Measurements from ENCODE around the gene TTC27.

TTC27 gene

DNA sequence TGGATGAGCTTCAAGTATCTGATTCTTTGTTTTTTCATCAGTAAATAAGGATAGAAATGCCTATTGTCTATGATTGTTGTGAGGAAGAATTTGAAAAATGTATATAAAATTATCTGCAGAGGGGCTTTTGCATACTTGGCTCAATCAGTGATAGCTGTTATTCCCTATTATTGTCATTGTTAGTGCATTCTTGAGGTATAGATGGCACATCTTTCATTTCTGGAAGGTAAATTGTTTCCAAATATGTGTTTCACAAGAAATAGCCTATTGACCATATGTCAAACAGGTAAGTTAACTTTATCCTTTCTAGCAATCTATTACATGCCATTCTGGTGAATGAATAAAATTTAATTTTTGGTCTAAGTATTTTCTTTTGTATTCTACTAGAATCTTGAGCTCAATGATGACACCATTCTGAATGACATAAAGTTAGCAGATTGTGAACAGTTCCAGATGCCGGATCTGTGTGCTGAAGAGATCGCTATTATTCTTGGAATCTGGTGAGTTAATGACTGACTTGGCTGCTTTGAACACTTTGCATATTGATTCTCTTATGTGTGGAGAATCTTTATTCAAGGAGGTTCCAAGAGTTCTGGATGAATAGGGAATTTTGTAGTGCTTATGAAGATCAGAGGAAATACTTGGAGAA is 44.2 kb downstream of the TTC27 start:
- DNase-seq: no peak

DNA sequence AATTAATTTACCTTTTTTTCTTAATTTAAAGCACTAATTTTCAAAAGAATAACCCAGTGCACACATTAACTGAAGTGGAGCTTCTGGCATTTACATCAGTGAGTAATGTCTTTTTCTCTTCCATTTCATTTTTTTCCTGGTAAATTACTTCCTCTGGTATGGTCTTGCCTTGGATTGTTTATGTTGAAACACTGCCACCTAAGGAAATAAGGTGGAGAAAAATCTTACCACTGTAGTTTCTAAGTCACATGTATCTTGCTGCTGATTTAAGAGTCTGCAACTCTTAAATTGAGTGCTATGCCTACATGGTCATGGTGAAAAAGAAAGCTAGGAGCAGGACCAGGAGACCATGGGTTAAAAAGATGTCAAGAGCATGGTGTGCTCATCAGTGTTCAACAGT is 51.0 kb downstream of the TTC27 start:
- DNase-seq: no peak

DNA sequence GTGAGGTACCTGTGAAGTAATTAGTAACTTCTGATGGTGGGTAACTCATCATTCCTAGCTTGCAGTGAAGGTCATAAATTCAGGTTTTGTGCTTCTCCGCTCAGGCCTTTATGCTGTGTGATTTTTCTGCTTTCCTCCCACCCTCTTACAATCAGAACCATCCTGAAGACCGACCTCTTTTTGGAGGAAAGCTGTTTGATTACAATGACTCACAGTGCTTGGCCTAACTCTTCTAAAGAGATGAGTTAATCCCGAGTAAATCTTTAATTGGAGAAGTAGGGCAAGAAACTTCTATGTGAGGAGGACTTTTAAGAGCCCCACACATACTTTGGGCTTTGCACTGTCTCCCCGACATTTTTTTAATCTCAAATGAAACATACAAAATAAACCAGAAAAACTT is 53.1 kb downstream of the TTC27 start:
- no peak for DNase-seq

DNA sequence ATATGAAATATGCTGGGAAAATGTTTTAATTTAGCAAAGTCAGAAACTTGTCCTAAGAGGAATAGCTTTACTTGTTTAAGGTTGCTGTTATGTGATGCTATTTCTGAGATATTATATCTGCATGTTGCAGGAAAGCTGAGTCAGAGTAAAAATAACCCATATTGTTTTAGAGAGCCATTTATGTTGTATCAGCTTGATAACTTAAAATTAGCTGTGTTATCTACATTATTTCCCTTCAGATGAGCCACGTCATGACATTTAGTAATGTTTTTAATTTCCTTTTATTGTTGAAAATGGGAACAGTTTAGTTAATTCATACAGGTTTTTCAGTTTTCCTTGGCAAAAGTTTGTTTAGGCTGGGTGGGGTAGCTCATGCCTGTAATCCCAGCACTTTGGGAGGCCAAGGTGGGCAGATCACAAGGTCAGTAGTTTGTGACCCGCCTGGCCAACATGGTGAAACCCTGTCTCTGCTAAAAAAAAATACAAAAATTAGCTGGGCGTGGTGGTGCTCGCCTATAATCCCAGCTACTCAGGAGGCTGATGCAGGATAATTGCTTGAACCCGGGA is 55.8 kb downstream of the TTC27 start:
- DNase-seq: no peak

DNA sequence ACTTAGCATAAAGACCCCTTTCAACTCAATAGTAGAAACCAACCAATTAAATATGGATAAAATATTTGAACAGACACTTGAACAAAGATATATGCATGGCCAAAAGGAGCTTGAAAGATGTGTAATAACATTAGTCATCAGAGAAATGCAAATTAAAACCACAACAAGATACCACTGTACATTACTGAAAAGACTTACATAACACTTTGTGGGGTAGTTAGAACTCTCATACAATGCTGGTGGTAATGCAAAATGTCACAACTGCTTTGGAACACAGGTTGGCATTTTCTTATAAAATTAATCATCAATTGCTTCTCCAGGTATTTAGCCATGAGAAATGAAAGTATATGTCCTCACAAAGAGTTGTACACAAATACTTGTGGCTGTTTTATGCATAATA is 60.7 kb downstream of the TTC27 start:
- DNase-seq: no peak

DNA sequence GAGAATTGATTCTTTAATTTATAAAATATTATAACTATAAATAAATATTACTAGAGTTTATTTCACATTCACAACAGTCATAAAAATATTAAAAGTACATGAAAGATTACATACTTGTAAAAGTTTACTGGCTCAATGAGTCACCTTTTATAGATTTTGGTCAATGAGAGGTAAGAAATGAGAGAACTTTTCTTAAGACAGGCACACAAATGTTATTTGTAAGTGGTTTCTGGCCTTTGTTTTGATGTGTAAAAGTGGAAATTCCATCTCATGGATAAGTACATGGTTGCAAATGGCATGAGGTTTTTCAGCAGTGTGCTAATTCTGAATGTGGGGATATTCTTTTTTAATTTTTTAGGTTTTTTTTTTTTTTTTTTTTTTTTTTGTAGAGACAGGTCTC is 63.8 kb downstream of the TTC27 start:
- DNase-seq: no peak

DNA sequence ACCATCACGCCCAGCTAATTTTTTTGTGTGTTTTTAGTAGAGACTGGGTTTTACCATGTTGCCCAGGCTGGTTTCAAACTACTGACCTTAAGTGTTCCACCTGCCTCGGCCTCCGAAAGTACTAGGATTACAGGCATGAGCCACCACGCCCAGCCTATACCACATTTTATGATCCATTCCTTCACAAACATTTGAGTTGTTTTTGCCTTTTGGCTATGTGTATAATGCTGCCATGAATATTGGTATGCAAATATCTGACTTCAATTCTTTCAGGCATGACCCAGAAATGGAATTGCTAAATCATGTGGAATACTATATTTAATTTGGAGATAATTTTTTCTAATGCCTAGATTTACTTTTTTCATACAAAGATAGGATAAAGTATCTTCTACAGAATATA is 68.6 kb downstream of the TTC27 start:
- DNase-seq: no peak

DNA sequence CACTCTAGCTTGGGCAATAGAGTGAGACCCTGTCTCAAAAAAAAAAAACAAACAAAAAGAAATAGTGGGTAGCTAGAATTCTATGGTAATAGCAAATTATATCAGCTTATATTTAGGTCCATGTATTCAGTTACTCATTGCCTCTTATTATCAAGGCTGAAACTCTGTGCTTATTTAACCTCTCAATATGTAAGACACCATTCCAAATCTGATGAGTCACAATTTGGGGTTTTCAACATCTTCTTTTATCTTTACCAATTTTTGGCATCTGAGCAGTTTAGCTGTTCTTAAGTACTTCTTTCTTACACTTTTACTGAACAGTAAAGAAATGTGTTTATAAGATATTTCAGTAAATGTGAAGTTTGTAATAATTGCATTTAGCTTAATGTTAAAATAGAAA is 69.3 kb downstream of the TTC27 start:
- no peak for DNase-seq

DNA sequence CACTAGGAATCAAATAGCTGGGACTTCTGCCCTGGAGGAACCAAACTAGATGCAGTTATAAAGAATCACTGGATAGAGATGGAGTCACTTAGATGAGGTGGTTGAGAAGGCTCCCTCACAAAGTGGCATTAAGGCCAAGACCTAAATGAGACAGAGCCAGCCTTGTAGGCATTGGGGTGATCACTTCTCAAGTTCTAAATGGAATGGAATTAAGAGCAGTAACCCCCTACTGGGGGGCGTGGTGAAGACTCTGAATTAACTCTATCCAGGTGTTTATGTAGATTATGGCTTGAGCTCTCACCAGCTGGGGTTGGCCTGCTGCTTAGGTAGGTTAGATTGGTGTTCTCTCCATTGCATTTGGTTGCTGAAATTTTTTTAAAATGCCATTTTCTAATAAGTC is 71.3 kb downstream of the TTC27 start:
- DNase-seq: no peak

DNA sequence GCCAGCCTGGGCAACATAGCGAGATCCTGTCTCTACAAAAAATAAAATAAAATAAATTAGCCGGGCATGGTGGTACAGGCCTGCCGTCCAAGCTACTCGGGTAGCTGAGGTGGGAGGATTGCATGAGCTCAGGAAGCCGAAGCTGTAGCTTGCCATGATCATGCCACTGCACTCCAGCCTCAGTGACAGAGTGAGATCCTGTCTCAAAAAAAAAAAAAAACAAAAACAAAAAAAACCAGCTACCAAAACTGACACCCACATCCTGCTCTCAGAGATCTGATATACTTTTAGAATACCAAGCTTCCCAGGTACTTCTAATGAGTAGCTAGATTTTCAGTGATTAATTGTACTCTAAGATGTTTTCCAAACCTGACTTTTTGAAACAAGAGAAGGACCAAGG is 74.0 kb downstream of the TTC27 start:
- no peak for DNase-seq

DNA sequence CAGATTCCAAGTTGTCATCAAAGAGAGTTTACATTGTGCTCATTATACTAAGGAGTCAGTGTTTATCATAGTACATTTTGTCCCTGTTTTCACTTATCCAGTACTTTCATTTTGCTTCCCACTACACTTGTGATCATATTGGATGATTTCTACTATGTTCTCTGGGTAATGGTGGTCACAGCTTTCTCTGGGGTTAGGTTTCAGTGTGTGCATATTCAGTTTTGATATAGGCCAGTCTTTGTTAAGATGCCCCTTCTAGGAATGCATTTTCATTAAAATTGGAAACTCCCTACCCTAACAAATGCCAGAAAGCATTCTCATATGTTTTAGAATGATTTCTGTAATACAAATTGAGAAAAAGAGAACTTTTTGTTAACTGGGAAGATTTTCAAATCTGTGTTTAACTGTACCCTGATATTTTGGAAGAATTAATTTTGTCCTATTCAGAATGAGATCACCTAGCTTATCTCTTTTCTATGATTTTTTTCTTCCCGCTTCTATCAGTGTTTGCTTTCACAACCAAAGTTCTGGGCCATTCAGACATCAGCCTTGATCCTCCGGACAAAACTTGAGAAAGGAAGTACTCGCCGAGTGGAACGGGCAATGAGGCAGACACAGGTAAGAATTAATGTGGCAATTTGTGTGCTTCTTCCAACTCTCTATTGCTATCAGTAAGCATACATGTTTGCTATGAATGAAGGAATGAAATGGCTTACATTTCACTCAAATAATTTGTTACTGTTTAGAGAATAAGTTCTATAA is 74.6 kb downstream of the TTC27 start:
- no peak for DNase-seq

DNA sequence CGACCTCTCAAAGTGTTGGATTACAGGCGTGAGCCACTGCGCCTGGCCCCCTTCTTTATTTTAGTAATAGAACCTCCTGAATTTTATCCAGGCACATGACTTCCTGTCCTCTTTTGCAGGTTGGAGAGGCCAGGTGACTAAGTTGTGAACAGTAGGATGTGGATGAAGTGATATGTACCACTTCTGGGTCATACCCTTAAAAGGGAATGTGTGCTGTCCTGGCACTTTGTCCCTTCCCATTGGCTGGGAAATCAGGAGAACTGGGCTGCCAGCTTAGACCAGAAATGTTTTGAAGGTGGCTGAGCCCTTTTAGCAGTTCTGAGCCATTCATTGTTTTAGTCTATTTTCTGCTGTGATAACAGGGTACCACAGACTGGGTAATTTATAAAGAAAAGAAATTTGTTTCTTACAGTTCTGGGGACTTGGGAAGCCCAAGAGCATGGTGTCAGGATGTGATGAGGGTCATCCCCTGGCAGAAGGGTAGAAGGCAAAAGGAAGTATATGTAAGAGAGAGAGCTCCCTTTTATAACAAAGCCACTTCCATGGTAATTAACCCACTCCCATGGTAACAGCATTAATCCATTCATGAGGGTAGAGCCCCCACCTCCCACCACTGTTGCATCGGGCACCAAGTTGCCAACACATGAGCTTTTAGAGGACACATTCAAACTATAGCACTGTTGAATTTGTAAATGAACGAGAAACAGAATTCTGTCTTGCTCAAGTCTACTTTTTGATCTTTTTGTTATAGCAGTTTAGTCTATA is 79.1 kb downstream of the TTC27 start:
- DNase-seq: no peak

DNA sequence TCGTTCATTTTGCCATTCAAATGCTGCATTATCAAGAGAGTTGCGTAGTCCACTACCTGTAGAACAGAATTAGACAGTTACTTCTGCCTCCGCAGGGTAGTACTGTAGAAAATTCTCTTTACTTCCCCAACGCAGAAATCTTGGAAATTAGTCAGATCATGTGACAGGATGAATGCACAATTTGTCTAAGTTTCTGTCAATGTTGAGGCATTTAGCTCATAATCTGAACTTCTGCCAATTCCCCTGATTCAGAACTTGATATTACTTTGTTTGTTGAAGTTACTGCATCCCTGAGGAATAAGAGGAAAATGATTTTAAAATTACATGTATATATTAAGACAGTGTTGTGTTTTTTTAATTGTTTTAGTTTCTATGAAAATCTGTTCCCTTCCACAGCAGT is 83.4 kb downstream of the TTC27 start:
- no peak for DNase-seq

DNA sequence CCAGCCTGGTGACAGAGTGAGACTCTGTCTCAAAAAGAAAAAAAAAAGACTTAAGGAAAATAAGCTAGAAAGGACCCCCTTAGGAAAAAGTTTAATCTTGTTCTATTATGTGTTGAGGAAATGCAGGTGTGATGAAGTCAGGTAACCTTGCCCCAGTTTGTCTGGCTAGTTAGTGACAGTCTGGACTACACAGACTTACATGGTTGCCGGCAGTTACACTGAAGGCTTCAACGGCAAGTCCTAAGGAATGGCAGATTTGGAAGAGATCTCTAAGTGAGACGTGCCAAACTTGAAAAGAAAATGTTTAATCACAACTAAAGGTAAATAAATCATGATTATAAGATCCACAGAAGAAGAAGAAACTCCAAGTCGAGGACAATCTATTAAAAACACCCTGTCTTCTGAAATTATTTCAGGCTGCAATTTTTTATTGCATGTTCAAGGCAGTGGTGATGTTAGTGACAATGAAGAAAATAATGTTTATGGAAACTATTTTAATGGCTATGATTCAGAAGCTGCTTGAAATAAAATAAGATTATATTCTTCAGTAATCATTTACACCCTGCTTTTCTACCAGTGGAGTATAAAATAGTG is 84.2 kb downstream of the TTC27 start:
- DNase-seq: no peak

DNA sequence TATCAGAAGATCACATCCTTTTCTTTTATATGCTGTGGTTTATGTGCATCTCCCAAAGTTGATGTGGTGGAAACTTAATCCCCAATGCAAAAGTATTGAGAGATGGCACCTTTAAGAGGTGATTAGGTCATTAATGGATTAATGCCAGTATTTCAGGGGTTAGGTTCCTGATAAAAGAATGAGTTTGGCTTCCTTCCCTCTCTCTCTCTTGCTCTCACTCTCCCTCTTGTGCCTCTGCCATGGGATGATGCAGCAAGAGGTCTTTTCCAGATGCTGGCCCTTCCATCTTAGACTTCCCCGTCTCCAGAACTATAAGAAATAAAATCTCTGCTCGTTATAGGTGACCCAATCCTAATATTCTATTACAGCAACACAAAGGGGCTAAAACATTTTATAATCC is 85.0 kb downstream of the TTC27 start:
- DNase-seq: no peak

DNA sequence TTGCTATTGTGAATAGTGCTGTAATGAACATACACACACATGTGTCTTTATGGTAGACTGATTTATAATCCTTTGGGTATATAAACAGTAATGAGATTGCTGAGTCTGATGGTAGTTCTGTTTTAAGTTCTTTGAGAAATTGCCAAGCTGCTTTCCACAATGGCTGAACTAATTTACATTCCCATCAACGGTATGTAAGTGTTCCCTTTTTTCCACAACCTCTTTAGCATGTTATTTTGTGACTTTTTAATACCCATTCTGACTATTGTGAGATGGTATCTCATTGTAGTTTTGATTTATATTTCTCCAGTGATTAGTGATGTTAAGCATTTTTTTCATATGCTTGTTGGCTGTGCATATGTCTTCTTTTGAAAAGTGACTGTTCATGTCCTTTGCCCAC is 86.7 kb downstream of the TTC27 start:
- DNase-seq: no peak

DNA sequence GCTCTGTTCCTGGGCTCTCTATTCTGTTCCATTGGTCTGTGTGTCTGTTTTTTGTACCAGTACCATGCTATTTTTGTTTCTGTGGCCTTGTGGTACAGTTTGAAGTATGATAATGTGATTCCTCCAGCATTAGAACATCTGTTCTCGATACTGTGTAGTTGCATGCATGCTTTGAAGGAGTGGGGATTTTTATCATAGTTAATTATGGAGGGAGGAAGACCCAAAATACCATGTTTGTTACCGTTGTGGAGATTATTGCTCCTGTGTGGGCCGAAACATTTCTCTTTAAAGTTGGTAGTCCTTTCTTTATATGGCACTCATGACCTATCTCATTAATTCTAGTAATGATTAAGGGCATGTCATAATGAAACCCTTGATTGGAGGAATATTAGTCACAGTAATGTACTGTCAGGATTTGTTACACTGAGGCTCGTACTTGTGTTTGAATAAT is 87.6 kb downstream of the TTC27 start:
- peak; percentile 80 for DNase-seq

DNA sequence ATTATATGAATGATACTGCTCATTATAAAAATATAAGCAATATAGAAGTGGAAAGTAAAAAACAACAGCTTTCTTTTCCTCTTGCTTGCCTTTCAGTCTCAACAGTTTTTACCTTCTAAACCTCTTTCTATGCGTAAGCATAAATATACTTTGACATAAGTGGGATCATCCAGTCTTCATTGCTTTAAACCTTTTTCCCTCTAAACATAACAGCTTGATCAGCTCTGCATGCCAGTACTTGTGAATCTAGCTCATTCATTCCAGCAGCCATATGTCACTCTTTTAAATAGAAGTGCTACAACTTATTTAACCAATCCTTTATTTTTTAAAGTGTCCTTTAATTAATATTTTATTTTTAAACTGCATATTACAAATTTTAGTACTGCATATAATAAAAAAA is 88.1 kb downstream of the TTC27 start:
- peak; percentile 97 for DNase-seq

DNA sequence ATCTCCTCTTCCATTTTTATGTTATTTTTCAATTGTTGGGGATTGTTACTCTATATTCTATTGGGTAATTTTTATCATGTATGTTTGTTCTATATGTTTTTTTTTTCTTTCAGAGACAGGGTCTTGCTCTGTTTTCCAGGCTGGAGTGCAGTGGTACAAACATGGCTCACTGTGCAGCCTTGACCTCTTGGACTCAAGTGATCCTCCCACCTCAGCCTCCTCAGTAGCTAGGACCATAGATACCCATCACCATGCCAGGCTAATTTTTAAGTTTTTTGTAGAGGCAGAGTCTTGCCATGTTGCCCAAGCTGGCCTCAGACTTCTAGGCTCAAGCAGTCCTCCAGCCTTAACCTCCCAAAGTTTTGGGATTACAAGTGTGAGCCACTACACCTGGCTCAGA is 88.7 kb downstream of the TTC27 start:
- DNase-seq: no peak

DNA sequence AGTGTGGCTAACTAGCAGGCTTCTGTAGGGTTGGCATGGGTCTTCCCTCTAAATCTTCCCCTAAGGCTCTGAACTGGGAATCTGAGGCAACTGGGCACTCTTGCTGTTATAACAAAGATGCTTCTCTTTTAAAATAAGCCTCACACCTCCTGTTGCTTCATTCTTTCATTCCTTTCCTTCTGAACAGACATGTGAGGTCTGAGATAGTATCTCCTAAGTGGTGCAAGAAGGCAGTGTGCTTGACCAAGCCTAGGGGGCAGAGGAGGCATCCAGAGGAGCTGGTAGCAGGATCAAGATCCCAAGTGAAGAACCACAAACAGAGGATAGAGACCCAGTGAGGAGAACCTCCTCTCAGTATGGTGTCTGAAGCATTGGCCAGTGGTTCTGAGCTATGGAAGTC is 90.9 kb downstream of the TTC27 start:
- DNase-seq: no peak

DNA sequence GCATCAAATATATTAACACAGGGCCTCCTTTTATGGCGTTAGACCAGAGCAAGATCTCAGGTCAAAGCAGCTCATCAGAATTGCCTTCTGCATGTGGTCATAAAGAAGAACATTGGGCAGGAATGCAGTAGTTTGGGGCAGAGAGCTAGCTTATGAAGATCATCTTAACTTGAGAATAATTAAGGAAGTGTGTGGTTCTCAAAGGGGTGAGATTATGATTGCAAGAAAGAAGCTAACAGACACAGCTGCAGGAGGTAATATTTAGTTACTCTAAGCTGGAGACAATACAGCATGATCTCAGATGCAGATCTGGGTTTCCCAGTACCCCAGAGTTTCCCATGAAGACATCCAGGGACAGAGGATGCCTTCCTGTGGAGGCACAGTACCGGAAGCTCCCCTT is 91.6 kb downstream of the TTC27 start:
- DNase-seq: no peak

DNA sequence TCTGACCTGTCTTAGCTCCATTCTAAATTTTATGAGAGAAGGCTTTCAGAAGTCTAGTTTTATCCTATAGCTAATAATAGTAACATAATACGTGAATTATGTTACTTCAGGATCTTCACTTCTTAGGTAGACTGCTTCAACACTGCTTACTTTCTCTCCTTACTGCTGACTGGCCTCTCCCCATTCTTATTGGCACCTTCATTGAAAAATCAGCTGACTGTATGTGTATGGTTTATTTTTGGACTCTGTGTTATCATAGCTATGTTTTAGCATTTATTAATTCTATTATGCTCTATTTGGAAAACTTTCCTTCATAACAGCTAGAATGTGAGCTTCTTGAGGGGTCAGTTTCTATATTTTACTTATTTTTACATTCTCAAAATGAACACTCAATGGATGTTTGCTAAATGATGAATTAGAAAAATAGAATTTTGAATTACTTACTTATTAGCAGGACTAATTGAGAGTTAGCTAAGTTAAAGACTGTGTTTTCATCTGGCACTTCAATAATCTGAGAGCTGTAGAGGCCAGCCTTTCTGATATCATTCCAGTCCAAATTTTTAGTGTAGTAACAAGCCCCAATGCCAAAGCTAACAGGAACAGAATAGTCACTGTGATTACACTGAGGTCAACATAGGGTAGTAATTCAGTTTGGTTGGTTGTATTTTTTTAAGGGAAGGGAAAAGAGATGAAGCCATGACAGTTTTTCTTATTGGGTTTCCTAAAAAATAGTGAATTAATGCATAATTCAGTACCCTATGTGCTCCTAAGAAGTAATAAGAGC is 92.3 kb downstream of the TTC27 start:
- DNase-seq: no peak

DNA sequence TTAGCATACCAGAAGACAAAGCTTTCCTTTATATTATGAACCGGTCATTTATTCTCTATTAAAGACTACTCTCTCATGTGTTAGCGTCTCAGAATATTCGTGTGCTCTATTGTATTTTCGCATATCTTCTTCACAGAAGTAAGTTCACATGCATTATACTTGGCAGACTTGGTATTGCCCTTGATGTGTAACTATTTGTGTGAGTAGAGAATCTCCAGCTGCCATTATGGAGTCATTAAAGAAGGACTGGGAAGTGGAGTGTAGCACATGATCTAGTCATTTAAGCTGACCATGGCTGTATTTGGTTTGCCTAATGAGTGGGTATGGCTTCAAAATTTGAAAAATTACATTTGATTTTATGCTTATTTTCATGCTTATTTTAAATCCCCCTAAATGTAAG is 92.9 kb downstream of the TTC27 start:
- no peak for DNase-seq

Data from NCI-H1694 treated with DMSO at 0.1 percent for 48 hours (cell line).